ENCODE measurements around the gene WIZ.
"Not testable (repeated sequence)": the region's sequence is repeated elsewhere in the genome, so short reads cannot be mapped to it uniquely, and the experiment has no call there.

The WIZ gene

DNA sequence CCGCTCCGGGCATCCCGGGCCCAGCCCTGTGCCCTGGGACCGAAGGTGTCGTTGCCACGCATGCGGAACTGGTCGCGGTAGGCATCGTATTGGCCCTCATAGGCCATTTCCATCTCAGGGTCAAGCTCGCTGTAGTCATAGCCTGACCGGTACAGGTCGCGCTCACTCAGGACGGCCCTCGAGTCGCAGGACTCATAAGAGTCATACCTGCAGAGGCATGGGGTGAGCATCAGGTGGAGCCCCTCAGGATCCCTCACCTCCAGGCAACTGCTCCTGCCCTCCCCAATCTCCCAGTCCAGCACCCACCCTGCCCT, 48.4 kb downstream of the WIZ start:
- no peak for DNase-seq

DNA sequence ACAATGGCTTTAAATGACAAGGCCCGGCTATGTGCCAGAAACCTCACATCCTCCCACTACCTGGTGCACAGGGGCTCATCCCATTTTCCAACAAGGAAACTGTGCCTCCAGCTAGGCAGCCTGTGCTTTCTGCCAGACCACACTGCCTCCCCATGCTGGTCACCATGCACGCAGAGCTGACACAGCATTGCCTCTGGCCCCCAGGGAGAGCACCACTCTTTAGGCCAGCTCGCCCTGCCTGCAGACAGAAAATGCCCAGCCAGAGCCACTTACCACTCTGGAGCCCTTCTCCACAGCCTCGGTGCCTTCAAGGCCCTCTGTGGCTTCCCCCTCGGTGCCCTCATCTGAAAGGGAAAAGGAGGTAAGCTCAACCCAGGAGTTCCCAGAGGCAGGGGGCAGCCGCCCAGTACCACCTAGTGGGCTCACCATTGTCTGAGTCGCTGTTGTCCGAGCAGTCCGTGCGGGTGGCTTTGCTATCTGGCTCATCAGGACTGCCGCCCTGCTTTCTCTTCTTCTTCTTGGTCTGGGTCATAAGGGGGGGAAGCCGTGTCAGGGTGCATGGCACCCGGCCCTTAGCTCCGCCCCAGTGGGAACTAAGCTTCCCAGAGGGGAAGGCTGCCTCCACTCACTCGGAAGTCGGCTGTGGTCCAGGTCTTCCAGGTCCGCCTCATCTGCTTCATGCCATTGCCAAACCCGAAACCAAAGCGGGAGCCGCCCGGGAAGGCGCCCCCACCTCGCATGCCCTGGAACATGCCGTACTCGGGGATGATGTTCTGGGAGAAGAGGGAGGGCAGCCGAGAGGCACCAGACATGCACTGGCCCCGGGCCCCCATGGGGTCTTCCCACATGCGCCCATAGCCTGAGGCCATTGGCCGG, 49.0 kb downstream of the WIZ start:
- DNase-seq = no peak

DNA sequence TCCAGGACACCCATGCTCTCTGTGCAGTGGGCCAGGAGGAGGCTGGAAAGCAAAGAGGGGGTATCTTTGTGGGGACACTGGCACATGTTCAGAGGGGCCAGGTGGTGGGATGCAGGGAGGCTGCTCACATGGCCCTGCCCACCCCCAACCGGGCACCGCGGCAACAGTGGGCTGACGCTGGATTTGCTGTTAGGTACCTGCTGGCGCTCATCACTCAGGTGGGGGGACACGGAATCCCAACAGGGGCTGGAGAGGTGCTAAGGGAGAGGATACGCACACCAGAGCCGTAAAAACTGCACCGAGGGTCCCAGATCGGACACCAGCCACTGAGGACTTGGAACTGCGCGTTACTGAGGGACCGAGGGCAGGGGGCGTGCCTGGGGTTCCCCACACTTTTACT, 50.1 kb downstream of the WIZ start:
- no peak for DNase-seq

DNA sequence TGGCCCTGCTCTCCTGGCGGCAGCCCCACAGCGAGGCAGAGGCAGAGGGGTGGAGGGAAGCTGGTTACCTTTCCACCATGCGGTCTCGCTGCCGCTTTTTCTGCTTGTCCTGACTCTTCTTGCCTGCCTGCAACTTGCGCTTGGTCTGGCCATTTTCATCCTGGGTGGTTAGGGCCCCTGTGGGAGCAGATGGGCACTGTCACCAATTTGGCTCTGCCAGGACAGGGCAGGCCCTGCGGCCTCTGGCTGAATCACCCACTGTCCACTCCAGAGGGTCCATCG, 50.6 kb downstream of the WIZ start:
- DNase-seq = no peak

DNA sequence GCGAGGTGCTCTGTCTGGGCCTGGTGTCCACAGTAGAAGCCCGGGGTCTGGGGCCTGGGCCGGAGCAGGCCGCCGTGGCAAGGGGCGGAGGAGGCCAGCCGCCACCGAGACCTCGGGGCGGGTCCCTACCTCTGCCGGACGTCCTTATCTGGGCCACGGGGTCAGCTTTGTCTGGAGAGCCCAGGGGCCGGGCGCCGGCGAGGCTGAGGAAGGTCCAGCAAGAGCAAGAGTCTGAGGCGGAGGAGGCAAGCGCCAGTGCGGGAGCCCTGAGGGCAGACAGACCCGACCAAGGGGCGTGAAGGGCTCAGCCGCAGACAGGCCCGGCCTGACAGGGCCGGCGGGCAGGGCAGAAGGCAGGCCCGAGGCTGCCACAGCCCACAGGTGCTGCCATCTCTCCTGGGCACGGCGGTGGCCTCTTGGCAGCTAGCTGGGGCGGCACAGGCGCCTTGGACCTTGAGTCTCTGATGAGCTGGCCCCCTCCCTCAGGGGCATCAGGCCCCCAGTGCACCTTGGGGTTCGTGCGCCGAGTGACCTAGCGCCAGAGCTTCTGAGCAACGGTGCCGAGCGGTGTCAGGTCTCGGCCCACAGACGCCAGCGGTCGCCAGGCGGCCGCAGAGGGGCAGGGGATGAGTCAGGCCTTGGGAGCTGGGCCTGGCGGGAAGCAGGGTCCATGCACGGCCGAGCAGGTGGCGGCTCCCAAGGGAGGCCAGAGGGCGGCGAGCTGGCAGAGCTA, 51.1 kb downstream of the WIZ start:
- DNase-seq = no peak

DNA sequence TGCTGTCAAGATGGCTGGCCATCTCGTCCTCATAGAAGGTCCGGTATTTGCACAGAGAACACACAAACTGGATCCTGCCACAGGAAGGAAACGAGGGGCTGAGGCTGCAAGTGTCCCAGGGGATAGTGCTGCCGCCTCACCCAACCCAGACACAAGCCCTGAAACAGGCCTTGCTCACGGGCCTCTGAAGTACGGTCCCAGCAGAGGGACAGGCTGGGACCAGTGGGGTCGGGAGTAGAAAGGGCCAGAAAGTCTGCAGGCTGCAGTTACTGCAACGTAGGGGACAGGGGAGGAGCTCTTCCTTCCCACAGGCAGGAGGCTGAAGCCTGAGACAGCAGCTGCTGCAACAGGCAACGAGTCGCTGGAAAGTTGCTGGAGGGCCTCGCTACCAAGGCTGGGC, 52.0 kb downstream of the WIZ start:
- DNase-seq = no peak

DNA sequence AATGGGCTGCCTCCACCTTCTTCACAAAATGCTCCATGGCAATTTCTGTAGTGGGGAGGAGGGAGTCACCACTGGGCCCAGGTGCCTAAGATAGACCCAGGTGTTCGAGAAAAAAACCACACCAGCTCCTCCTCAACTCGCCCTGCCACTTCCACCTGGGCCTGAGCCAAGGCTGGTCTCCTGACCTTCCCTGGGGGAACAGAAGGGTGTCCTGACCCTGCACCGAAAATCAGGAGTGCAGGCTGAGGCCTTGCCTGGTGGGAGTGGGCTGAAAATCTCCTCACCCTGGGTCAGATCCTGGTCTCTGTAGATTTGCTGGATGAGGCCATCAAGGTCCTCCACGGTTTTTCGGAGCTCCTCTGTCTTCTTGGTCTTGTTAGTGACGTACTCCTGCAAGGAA, 52.5 kb downstream of the WIZ start:
- no peak for DNase-seq

DNA sequence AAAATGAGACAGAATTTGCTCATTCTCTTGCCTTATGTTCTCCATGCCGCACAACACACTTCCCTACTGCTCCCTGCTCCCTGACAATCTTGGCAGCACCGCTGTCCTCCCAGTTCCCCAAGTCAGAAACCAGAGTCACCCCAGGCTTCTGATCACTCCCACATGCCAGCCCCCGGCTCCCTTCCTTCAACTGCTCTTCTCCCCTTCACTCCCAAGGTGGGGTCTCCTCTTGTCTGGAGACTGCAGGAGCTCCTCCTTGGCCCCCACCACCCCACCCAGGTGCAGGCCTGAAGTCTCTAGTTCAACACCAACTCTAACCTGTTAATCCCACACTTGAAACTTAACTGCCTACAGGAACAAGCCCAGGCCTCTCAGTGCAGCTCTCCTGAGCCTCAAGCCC, 53.3 kb downstream of the WIZ start:
- no peak for DNase-seq

DNA sequence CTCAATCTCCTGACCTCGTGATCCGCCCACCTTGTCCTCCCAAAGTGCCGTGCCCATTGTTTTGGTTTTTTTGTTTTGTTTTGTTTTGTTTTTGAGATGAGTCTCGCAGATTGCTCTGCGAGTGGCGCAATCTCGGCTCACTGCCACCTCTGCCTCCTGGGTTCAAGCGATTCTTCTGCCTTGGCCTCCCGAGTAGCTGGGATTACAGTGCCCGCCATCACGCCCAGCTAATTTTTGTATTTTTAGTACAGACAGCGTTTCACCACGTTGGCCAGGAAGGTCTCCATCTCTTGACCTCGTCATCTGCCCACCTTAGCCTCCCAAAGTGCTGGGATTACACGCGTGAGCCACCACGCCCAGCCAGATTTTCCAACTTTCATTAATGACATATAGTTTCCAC, 54.5 kb downstream of the WIZ start:
- not testable (repeated sequence) for DNase-seq

DNA sequence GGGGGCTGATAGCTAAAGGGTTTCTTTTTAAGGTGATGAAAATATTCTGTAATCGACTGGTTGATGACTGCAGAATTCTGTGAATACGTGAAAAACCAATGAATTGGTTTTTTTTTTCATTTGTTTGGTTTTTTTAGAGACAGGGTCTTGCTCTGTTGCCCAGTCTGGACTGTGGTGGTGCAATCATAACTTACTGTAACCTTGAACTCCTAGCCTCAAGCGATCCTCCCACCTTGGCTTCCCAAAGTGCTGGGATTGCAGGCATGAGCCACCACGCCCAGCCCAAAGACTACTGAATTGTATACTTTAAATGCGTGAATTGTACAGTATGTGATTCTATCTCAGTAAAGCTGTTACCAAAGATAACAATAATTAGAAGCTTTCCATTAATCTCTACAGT, 55.3 kb downstream of the WIZ start:
- no peak for DNase-seq

DNA sequence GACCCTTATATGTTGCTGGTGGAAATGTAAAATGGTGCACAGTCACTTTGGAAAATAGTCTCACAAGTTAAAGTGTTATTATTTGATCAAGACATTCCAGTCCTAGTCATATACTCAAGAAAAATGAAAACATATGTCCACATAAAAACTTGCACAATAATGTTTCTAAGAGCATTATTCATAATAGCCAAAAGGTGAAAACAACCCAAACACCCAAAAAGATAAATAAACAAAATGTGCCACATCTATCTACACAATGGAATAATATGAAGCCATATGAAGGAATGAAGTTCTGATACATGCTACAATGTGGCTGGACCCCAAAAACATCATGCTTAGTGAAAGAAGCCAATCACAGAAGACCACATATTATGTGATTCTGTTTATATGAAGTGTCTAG, 55.8 kb downstream of the WIZ start:
- no peak for DNase-seq

DNA sequence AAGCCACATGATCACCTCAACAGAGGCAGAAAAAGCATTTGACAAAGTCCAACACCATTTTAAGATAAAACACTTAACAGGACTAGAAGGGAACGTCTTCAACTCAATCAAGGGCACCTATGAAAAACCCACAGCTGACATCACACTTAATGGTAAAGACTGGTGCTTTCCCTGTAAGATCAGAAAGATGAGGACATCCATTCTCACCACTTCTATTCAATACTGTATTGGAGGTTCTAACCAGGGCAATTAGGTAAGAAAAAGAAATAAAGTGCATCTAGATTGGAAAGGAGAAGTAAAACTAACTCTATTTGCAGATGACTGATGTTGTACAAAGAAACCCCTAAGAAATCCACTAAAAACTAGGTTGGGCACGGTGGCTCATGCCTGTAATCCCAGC, 58.9 kb downstream of the WIZ start:
- DNase-seq = no peak

DNA sequence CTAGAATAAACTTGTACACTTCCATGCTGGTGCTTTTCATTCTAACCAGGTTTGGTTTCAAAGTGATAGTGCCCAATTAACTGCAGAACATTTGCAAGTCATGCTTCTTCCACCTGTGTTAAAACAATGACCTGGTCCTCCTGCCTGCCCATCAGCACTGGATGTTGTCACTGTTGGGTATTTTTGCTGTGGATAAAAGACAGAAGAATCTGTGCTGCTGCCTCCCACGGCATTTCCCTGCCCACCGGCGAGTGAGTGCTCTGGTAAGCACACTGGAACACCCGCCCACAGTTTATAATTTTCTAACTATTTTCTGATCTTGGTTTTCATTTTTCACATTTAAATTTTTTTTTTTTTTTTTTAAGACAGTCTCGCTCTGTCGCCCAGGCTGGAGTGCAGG, 67.9 kb downstream of the WIZ start:
- DNase-seq = no peak

DNA sequence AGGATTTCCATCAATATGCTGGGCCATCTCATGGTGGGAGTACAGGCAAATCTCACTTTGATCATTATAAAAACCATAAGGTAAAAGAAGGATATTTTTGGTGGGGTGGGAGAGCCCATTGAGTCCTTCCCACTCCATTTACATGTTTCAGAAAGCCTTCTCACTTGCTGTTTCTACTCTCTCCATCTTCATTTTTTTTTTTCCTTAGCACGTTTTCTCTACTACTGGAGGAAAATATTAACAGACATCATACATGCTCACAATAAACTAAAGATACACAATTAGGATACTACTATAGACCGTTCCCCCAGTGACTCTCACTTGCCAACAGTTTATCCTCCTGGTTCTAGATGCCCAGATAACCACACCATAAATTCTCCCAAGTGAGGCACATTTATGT, 68.3 kb downstream of the WIZ start:
- no peak for DNase-seq

DNA sequence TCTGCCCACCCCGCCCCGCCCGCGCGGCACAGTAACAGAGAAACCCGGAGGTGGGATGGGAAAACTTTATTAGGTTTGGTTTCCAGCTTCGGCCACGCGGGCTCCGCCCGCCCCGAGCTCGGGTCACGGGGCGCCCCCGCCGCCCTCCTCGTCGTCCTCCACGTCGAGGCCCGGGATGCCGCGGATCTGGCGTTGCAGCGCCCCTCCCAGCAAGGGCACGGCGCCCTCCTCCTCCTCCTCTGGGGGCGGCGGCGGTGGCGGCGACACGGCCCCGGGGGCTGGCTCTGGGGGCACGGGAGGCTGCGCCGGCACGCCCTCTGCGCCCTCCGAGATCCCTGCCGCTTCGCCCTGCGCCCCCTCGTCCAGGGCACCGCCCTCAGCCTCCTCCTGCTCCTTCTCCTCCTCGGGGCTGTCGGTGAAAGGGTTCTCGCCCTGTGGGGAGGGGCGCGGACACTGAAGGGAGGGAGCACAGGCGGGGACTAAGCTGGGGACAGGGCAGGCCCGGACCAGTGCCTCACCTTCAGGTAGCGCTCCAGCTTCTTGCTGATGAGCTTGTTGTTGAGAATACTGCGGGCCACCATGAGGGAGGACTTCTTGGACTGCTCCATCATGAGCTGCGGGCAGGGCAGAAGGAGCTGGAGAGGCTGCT, 69.6 kb downstream of the WIZ start:
- DNase-seq = no peak

DNA sequence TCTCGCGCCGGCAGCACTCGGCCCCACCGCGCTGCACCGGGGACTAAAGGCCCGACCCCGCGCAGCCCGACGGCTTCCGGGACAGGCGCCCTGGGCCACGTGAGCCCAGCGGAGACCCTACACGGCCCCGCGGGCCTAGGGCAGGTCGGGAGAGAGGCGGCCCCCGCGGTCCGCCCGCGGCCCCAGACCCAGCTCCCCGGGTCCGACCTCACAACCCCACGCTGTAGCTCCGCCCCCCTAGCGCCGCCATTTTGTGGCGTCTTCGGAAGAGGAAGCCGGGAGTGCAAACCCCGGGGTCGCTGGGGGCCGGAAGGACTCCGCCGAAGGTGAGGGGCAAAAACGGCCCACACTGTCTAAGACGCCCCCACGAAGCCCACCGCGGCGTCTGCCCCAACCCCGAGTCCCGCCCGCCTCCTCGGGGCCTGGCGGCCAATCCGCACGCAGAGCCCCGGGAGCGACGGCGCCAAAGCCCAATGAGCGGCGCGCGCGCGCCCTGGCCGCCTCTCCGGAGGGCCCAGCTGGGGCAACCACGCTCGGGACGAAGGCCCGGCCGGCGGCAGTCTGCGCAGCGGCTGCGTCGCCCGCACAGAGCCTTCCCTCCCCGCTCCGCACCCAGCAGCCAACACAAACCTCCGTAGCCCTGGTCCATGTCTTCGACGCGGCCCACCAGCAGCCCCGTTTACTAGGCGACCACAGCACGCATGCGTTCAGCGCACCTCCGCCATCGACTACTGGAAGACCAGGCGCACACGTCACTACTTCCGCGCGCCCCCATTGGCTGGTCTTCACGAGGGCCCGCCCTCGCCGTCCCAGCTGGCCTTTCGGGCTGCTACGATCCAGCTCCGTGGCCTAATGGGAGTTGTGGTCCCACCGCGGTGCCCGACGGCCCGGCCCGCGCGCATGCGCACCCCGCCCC, 70.4 kb downstream of the WIZ start, which contains the start of gene AKAP8:
Gene AKAP8, minus strand, starts transcription at position 705 of the 916 bp plus-strand sequence. Its CDS starts 56 bp downstream, at position 649.
- peak; percentile 92 to 98 (median 96) for DNase-seq

DNA sequence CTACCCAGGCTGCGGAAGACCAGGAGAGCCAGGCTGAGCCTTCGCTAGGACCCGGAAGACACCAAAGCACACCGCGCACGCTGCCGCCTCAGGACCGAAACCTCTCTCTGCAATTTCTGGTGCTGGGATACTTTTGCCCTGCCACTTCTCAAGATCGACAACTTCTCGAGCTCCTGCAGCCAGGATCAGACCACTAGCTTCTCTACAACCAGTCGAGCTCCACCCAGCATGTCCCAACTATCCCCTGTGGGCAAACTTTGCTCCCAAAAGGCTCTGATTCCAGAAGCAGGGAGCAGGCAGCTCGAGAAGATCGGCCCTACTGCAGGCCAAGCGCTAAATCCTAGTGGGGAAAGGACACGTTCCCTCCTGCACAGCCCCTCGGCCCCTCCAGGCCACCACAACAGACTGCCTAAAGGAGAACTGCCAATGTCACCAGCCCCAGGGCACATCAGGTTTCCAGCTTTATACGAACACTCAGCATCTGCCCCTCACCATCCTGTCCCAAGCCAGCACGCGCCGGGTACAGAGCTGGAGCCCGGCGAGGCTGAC, 71.1 kb downstream of the WIZ start:
- DNase-seq = peak in 1 of 4 experiments; percentile 30

DNA sequence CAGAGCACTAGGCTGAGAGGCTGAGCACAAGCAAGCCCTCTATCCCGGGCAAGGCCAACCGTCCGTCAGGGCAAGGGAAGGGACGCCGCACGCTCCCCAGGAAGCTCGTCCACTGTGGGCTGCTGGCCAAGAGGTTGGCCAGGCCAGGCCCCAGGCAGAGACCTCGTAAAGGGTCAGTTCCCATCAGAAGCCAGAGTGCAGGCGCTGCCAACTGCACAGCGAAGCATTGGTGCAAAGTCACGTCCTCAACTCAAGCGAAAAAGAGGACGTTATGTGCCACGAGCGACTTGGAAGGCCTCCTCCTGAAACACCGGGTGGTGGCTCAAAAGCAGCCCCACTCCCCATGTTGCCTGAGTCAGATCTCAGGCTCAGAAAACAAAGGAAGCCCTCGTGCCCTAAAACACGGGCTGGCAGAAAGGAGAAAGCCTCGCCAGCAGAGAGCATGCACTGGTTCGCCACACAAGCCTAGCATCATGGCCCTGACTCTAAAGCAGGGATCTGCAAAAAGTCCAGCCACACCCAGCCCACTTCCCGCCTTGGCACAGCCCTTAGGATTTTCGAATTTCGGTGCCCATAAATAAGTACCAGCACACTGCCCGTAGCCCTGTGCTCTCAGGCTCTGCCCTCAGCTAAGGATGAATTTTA, 74.8 kb downstream of the WIZ start:
- DNase-seq = no peak

DNA sequence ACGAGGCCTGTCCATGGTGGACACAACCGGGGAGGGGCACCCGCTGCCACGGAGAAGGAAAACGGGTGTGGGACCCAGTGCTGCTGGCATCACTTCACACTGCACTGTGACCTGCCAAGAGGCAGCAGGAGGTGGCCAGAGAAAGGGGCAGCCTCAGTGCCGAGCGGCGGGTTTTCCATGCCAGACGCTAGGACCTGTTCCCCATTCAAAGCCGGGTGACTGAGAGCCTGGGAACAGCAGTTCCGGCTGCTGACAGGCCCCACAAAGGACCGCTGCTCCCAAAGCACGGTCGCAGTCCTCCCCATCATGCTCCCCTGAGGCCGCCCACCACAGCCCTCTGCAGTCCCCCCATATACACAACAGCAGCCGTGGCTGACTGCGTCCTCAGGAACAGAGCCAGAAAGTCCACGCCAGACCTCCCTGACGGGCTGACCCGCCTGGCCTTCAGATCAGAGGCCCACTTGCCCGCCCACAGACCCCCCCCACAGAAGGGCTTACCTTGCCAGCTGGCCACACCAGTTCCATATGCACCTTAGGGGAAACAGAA, 75.6 kb downstream of the WIZ start:
- DNase-seq = no peak

DNA sequence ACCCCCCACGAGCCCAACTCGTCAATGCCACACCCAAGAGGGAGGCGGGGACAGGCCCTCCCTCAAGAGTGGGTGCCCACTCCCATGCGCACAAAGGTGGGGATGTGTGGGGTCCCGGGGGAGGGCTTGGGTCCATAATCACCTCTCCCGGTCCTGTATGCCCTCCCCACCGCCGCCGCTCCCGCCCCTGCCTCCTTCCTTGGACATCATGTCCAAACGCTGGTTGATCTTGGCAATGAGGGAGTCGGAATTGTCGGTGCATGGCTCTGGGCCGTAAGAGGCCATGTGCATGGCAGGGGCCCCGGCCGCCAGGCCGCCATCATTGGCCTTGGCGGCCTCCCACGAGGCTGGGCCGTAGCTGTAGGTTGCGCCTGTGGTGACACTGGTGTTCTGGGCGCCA, 76.1 kb downstream of the WIZ start:
- DNase-seq = no peak

DNA sequence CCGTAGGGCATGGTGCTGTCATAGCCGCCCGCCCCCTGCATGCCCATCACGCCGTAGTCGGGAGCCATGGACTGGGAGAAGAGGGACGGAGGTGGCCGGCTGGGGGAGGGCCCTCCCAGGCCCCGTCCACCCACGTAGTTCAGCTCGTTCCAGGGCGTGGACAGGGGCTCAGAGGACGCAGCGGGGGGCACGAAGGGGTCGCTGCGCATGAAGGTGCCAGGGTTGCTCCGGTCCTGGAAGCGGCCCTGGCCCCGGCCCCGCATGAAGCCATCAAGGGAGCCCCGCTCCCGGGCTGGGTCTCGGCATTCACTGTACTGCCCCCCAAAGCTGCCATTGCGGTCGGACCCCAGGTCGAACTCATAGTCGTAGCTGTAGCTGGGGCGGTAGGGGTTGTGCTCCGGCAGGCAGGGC, 76.9 kb downstream of the WIZ start:
- no peak for DNase-seq

DNA sequence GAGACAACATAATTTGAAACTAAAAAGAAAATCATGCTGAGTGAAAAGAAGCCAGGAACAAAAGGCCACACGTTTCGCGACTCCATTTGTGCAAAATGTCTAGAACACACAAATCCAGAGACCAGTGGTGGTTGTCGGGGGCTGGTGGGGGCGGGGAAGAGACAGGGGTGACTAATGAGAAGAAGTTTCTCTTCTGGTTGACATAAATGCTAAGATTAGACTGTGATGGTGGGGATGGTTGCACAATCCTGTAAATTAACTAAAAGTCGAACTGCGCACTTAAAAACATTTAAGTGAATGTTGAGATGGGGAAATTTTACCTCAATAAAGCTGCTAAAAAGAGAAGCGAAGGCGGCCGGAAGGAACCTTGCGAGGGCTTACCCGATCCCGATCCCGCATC, 77.3 kb downstream of the WIZ start:
- DNase-seq = no peak
